ENCODE data around the gene PIGZ. TPM values are rescaled to one million over a fixed set of nuclear protein-coding genes. Genes with fewer than 3 reads are reported as not detected.

Gene PIGZ
- total RNA-seq, 1 donor from 2014 or later, result 10.2 TPM

- no peak for DNase-seq (ENCODE audit: low spot score)
Measured at GRCh38 chr3:196983186-196983585, 14.6 kb upstream of the PIGZ start.

GRCh38 chr3:196981657-196982056 lies 13.0 kb upstream of the PIGZ start:
- DNase-seq (ENCODE audit: low spot score), result no peak

GRCh38 chr3:196979545-196979944 lies 10.9 kb upstream of the PIGZ start:
- DNase-seq (ENCODE audit: low spot score), result peak; percentile 51

GRCh38 chr3:196976941-196977340 lies 8.3 kb upstream of the PIGZ start:
- DNase-seq (ENCODE audit: low spot score), result peak; percentile 80

GRCh38 chr3:196975349-196975748 lies 6.7 kb upstream of the PIGZ start:
- DNase-seq (ENCODE audit: low spot score), result peak; percentile 60

GRCh38 chr3:196974661-196975060 lies 6.0 kb upstream of the PIGZ start:
- DNase-seq (ENCODE audit: low spot score), result peak; percentile 14

- DNase-seq (ENCODE audit: low spot score), result peak; percentile 73
Measured at GRCh38 chr3:196971094-196971698, 2.6 kb upstream of the PIGZ start.

- peak; percentile 86 for DNase-seq (ENCODE audit: low spot score)
Measured at GRCh38 chr3:196970547-196971093, 2.0 kb upstream of the PIGZ start.

- peak; percentile 92 for DNase-seq (ENCODE audit: low spot score)
Measured at GRCh38 chr3:196969660-196970546, 1.3 kb upstream of the PIGZ start.

- peak; percentile 88 for DNase-seq (ENCODE audit: low spot score)
Measured at GRCh38 chr3:196969134-196969659, 564 bp upstream of the PIGZ start.

GRCh38 chr3:196967412-196968232 lies 1.0 kb downstream of the PIGZ start:
- DNase-seq (ENCODE audit: low spot score), result no peak

- peak; percentile 88 for DNase-seq (ENCODE audit: low spot score)
Measured at GRCh38 chr3:196966526-196967401, 1.9 kb downstream of the PIGZ start.

GRCh38 chr3:196965804-196966173 lies 2.8 kb downstream of the PIGZ start:
- DNase-seq (ENCODE audit: low spot score), result peak; percentile 62

GRCh38 chr3:196965112-196965803 lies 3.4 kb downstream of the PIGZ start:
- no peak for DNase-seq (ENCODE audit: low spot score)

GRCh38 chr3:196963631-196963953 lies 5.0 kb downstream of the PIGZ start:
- DNase-seq (ENCODE audit: low spot score), result no peak

- no peak for DNase-seq (ENCODE audit: low spot score)
Measured at GRCh38 chr3:196962930-196963630, 5.6 kb downstream of the PIGZ start.

GRCh38 chr3:196962108-196962929 lies 6.3 kb downstream of the PIGZ start:
- DNase-seq (ENCODE audit: low spot score), result peak; percentile 37

- no peak for DNase-seq (ENCODE audit: low spot score)
Measured at GRCh38 chr3:196954832-196955231, 13.8 kb downstream of the PIGZ start.
